Liver (tissue), 9 donors: ENCODE results near the gene SAMD1. TPM values are rescaled to one million over a fixed set of nuclear protein-coding genes. Genes with fewer than 3 reads are reported as not detected.

Source experiments
- DNase-seq: peaks from one replicate; pipeline ENCODE4 v3.0.0-alpha.2; 2017; ENCODE audit warnings: low spot score
- H3K27ac ChIP-seq, 2 donors: one replicate each; pipeline ENCODE4 v1.7.0; 2013; ENCODE audit warnings: inconsistent platforms in 2 of 2, low read length in 2 of 2, control low read depth in 1 of 2, low read depth in 1 of 2, mild to moderate bottlenecking in 1 of 2
- H3K27me3 ChIP-seq, 4 donors: one replicate each; pipeline versions ENCODE4 v1.6.1 to v1.7.0; 2013; ENCODE audit warnings: low read length in 3 of 4, inconsistent platforms in 1 of 4, mild to moderate bottlenecking in 1 of 4, moderate library complexity in 1 of 4; ENCODE audit not compliant: control insufficient read depth in 4 of 4, insufficient read depth in 4 of 4
- H3K36me3 ChIP-seq, 4 donors: one replicate each; pipeline versions ENCODE4 v1.6.1 to v1.7.0; 2013; ENCODE audit warnings: low read length in 3 of 4, mild to moderate bottlenecking in 3 of 4, low read depth in 1 of 4, moderate library complexity in 1 of 4; ENCODE audit not compliant: control insufficient read depth in 4 of 4, insufficient read depth in 3 of 4
- H3K4me1 ChIP-seq, 4 donors: one replicate each; pipeline versions ENCODE4 v1.6.1 to v1.7.0; 2013; ENCODE audit warnings: low read length in 3 of 4, mild to moderate bottlenecking in 3 of 4, moderate library complexity in 1 of 4; ENCODE audit not compliant: control insufficient read depth in 4 of 4, insufficient read depth in 4 of 4
- H3K4me3 ChIP-seq, 3 donors: one replicate each; pipeline versions ENCODE4 v1.6.1 to v1.7.0; 2013; ENCODE audit warnings: low read length in 3 of 3, control low read depth in 1 of 3, low read depth in 1 of 3, mild to moderate bottlenecking in 1 of 3
- H3K9ac ChIP-seq, 2 donors: one replicate each; pipeline ENCODE4 v1.7.0; 2013; ENCODE audit warnings: low read length in 2 of 2, mild to moderate bottlenecking in 2 of 2, moderate library complexity in 2 of 2, control low read depth in 1 of 2, low read depth in 1 of 2
- H3K9me3 ChIP-seq, 4 donors: one replicate each; pipeline versions ENCODE4 v1.6.1 to v1.7.0; 2013; ENCODE audit warnings: low read length in 3 of 4; ENCODE audit not compliant: control insufficient read depth in 4 of 4
- ATF3 ChIP-seq: IDR thresholded peaks from 2 replicates; pipeline ENCODE4 v1.6.1; 2016; ENCODE audit warnings: antibody characterized with exemption
- EGR1 ChIP-seq, 2 donors: IDR thresholded peaks; 2 replicates each; pipeline ENCODE4 v1.6.1; 2016 to 2018; ENCODE audit warnings: antibody characterized with exemption in 2 of 2, low read depth in 2 of 2
- FOXA1 ChIP-seq: IDR thresholded peaks from 2 replicates; pipeline ENCODE4 v1.6.1; 2016; ENCODE audit warnings: antibody characterized with exemption
- FOXA2 ChIP-seq: IDR thresholded peaks from 2 replicates; pipeline ENCODE4 v1.6.1; 2016; ENCODE audit warnings: antibody characterized with exemption
- GABPA ChIP-seq, 2 donors: IDR thresholded peaks in 1 of 2; conservative IDR thresholded peaks in 1 of 2; 2 replicates each; pipeline ENCODE4 v1.6.1; 2016; ENCODE audit warnings: antibody characterized with exemption in 2 of 2, mild to moderate bottlenecking in 1 of 2, moderate library complexity in 1 of 2
- HNF4A ChIP-seq, 2 donors: conservative IDR thresholded peaks; 2 replicates each; pipeline ENCODE4 v1.6.1; 2016; ENCODE audit warnings: antibody characterized with exemption in 2 of 2, mild to moderate bottlenecking in 2 of 2
- HNF4G ChIP-seq: IDR thresholded peaks from 2 replicates; pipeline ENCODE4 v1.6.1; 2016; ENCODE audit warnings: antibody characterized with exemption
- JUND ChIP-seq, 2 donors: IDR thresholded peaks; 2 replicates each; pipeline ENCODE4 v1.6.1; 2016; ENCODE audit warnings: antibody characterized with exemption in 2 of 2
- MAX ChIP-seq: IDR thresholded peaks from 2 replicates; pipeline ENCODE4 v1.6.1; 2016; ENCODE audit warnings: antibody characterized with exemption
- NR2F2 ChIP-seq: IDR thresholded peaks from 2 replicates; pipeline ENCODE4 v1.6.1; 2016; ENCODE audit warnings: antibody characterized with exemption
- RAD21 ChIP-seq, 2 donors: IDR thresholded peaks; 2 replicates each; pipeline ENCODE4 v1.6.1; 2016; ENCODE audit warnings: antibody characterized with exemption in 2 of 2, mild to moderate bottlenecking in 2 of 2
- REST ChIP-seq: IDR thresholded peaks from 2 replicates; pipeline ENCODE4 v1.6.1; 2016; ENCODE audit warnings: antibody characterized with exemption, mild to moderate bottlenecking
- RXRA ChIP-seq, 2 donors: IDR thresholded peaks; 2 replicates each; pipeline ENCODE4 v1.6.1; 2017 to 2018; ENCODE audit warnings: antibody characterized with exemption in 2 of 2, mild to moderate bottlenecking in 1 of 2
- SP1 ChIP-seq: IDR thresholded peaks from 2 replicates; pipeline ENCODE4 v1.6.1; 2018; ENCODE audit warnings: antibody characterized with exemption, mild to moderate bottlenecking
- TAF1 ChIP-seq: conservative IDR thresholded peaks from 2 replicates; pipeline ENCODE4 v1.6.1; 2016; ENCODE audit warnings: antibody characterized with exemption, mild to moderate bottlenecking
- YY1 ChIP-seq: IDR thresholded peaks from 2 replicates; pipeline ENCODE4 v1.6.1; 2016; ENCODE audit warnings: antibody characterized with exemption, mild to moderate bottlenecking
- ZBTB33 ChIP-seq: IDR thresholded peaks from 2 replicates; pipeline ENCODE4 v1.6.1; 2016; ENCODE audit warnings: antibody characterized with exemption
- WGBS: extraction: QIAGEN DNeasy Blood & Tissue Kit; methylation state at CpG from one replicate; pipeline ENCODE4 v1.1.7; 2013; 5-methylcytosine and 5-hydroxymethylcytosine counted together
- polyA plus RNA-seq, 2 donors: library from polyadenylated mRNA; stranded (reverse) in 1 of 2; unstranded in 1 of 2; fragments of 200-250 nt in 1 of 2; fragments of >200 nt in 1 of 2; fragmentation: Nextera tagmentation in 1 of 2; extraction: Ambion mirVana in 1 of 2; gene quantifications; one replicate each; pipeline versions ENCODE4 v1.2.1 to v1.2.3, GENCODE V29; 2013 to 2015
- total RNA-seq, 2 donors: library from RNA; depleted of rRNA; stranded (reverse); fragments of >200 nt; gene quantifications; one replicate each; pipeline ENCODE4 v1.2.3, GENCODE V29; 2014
- TF ChIP-seq, protein P1 (sequence below): fragments of 150-350 bp; IDR thresholded peaks from 2 replicates; pipeline ENCODE4 v1.5.1; 2017; ENCODE audit warnings: improper control_type of control experiment, low read depth, low read length; ENCODE audit not compliant: missing input control
- donor health status: healthy.
- donor health status: healthy.
- donor health status: healthy.
- donor health status: healthy.
- donor health status: healthy.

The SAMD1 gene
- total and polyA plus RNA-seq, 4 donors = 2.1 to 33.0 (median 9.0) TPM

GRCh38 chr19:14085309-14085995 is 5.1 kb downstream of the SAMD1 start, which contains the start of gene C19orf67:
Gene C19orf67 (minus strand): TSS chr19:14085783. CDS start chr19:14085627, 156 bp downstream.
- Histone ChIP-seq H3K36me3 (peaks cover 0 to 3% (median under 1%) of the 10 kb centered on the region in 4 donors), H3K4me1 (peaks cover 5 to 31% (median 14%) of the 10 kb centered on the region in 4 donors), H3K27ac (no peak within 1 kb of the TSS), H3K4me3 (no peak within 1 kb of the TSS), H3K9me3 (no peaks in the 10 kb centered on the region), H3K9ac (no peak within 1 kb of the TSS), H3K27me3 (no peaks in the 10 kb centered on the region)
- TF ChIP-seq EGR1 (IDR thresholded peaks at IDR 0.05; ENCODE audit: low read depth in 2 of 2) = no peak
- no peak for TF ChIP-seq SP1
- no peak for TF ChIP-seq HNF4A (conservative IDR thresholded peaks at IDR 0.05)
- no peak for TF ChIP-seq FOXA1
- TF ChIP-seq NR2F2 = no peak
- TF ChIP-seq JUND (IDR thresholded peaks at IDR 0.05) = no peak
- no peak for TF ChIP-seq GABPA (IDR thresholded peaks at IDR 0.05 in 1 of 2, conservative IDR thresholded peaks at IDR 0.05 in 1 of 2)
- no peak for TF ChIP-seq TAF1
- no peak for TF ChIP-seq MAX
- TF ChIP-seq FOXA2 = no peak
- no peak for TF ChIP-seq YY1
- no peak for TF ChIP-seq HNF4G
- no peak for TF ChIP-seq REST
- TF ChIP-seq ATF3 = no peak
- TF ChIP-seq, protein P1, sequence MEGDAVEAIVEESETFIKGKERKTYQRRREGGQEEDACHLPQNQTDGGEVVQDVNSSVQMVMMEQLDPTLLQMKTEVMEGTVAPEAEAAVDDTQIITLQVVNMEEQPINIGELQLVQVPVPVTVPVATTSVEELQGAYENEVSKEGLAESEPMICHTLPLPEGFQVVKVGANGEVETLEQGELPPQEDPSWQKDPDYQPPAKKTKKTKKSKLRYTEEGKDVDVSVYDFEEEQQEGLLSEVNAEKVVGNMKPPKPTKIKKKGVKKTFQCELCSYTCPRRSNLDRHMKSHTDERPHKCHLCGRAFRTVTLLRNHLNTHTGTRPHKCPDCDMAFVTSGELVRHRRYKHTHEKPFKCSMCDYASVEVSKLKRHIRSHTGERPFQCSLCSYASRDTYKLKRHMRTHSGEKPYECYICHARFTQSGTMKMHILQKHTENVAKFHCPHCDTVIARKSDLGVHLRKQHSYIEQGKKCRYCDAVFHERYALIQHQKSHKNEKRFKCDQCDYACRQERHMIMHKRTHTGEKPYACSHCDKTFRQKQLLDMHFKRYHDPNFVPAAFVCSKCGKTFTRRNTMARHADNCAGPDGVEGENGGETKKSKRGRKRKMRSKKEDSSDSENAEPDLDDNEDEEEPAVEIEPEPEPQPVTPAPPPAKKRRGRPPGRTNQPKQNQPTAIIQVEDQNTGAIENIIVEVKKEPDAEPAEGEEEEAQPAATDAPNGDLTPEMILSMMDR = no peak
- no peak for TF ChIP-seq ZBTB33
- no peak for TF ChIP-seq RXRA (IDR thresholded peaks at IDR 0.05)
- TF ChIP-seq RAD21 (IDR thresholded peaks at IDR 0.05) = no peak
- DNase-seq = no peak
- WGBS = 40% methylated on average over 54 of the region's 54 CpGs
